HG03045 (cell line): ENCODE results near the gene EFEMP2.
"Not testable (repeated sequence)": the region's sequence is repeated elsewhere in the genome, so short reads cannot be mapped to it uniquely, and the experiment has no call there.

Source experiments
- ATAC-seq: cut with Tn5 transposase; IDR thresholded peaks from one replicate; pipeline ENCODE4 v1.9.1; 2021; ENCODE audit warnings: mild to moderate bottlenecking, moderate library complexity; ENCODE audit not compliant: unreplicated experiment

EFEMP2 gene

DNA sequence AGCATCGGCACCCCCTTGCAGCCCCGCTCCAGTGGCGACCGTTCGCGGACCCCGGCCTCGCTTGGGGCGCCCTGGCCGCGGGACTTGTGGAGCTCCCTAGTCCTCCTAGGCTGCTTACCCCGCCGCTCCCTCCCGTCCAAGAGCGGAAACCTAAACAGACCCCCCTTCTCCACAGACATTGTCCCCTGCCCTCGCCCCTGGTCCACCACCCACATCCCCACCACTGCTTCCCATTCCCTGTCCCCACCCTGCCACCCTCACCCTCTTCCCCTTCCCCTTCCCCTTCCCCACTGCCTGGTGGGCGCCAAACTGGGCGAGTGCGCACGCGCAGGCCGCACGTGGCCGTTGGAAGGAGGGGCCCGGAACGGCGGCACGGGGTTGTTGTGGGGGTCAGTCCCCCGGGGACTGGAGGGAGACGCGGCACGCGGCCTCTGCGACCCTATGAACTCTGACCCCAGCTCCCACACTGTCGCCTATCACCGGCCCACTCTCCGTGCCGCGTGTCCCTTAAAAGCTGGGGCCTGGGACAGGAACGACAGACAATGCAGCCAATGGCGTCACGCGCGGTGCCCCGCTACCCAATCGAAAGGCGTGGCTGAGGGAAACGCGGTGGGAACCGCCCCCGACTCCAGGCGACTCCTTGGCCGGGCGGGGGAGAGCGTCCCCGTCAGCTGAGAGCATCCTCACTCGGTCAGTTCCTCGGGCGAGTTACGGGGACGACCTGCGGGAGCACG lies 39.1 kb downstream of the EFEMP2 start, which contains the start of gene SNX32:
Gene SNX32, plus strand, starts transcription at position 667 of the 734 bp plus-strand sequence. CDS start 103 bp downstream, outside the sequence.
- peak; percentile 94 for ATAC-seq

- not testable (repeated sequence) for ATAC-seq
Measured at GRCh38 chr11:65832231-65832630, 40.4 kb downstream of the EFEMP2 start.

- no peak for ATAC-seq
Measured at GRCh38 chr11:65829459-65829858, 43.1 kb downstream of the EFEMP2 start.

- ATAC-seq: no peak
Measured at GRCh38 chr11:65826984-65827735, 45.4 kb downstream of the EFEMP2 start.

GRCh38 chr11:65822776-65823528 lies 49.6 kb downstream of the EFEMP2 start:
- no peak for ATAC-seq

GRCh38 chr11:65821107-65821506 lies 51.5 kb downstream of the EFEMP2 start:
- no peak for ATAC-seq

GRCh38 chr11:65817835-65818680 lies 54.5 kb downstream of the EFEMP2 start:
- peak; percentile 70 for ATAC-seq

DNA sequence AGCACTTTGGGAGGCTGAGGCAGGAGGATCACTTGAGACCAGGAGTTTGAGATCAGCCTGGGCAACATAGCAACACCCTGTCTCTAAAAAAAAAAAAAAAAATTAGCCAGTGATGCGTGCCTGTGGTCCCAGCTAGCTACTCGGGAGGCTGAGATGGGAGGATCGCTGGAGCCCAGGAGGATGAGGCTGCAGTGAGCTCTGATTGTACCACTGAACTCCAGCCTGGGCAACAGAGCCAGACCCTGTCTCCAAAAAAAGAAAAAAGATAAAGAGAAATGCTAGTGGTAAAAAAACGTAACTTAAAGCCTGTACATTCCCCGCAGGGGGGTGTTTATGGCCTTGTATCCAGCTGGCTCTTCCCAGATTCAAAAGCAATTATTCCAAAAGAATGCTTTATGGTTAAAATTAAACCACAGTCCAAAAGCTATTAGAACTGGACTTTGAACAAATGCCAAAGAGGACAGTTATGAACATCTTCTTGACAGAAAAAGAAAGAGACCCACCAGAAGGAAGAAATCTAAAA lies 55.2 kb downstream of the EFEMP2 start:
- no peak for ATAC-seq

DNA sequence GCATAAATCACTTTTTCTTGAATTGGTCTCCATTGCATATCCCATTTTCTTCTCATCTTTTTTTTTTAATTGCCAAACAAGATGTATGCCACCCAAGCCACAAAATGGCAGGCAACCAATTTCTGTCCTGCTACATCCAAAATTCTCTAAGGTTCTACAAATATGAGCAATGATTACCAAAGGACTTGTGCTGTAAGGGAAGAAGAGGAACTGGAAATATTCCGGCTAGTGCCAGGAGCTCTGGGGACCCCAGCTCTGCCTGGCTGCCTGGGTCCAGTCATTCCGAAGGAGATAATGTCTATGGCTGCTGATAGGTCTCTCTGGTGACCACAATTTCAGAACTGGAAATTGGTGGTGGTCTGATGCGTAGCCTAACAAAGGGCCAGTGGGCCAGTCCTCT lies 55.9 kb downstream of the EFEMP2 start:
- no peak for ATAC-seq
